Kidney (tissue), 14 donors: ENCODE results near the gene DUSP9. TPM values are rescaled to one million over a fixed set of nuclear protein-coding genes. Genes with fewer than 3 reads are reported as not detected.

Experiments used
- DNase-seq, 5 donors: peaks; one replicate each; pipeline ENCODE4 v3.0.0-alpha.2; 2013 to 2020
- FAIRE-seq: peaks from 2 replicates; lab custom pipeline; 2012; peaks lifted over from hg19 to GRCh38; lab: Jason Lieb, UNC
- H3K27ac ChIP-seq, 2 donors: one replicate each; pipeline ENCODE4 v1.7.0; 2013; ENCODE audit warnings: low read depth in 2 of 2, low read length in 2 of 2, inconsistent platforms in 1 of 2
- H3K27me3 ChIP-seq: one replicate; pipeline ENCODE4 v1.7.1; 2013; ENCODE audit warnings: low read length, inconsistent platforms; ENCODE audit not compliant: control insufficient read depth, insufficient read depth
- H3K36me3 ChIP-seq, 3 donors: one replicate each; pipeline versions ENCODE4 v1.7.0 to v1.7.1; 2013; ENCODE audit warnings: low read length in 3 of 3, control low read depth in 1 of 3, inconsistent platforms in 1 of 3; ENCODE audit not compliant: insufficient read depth in 3 of 3, control insufficient read depth in 2 of 3
- H3K4me1 ChIP-seq, 3 donors: one replicate each; pipeline versions ENCODE4 v1.7.0 to v1.7.1; 2013; ENCODE audit warnings: low read length in 3 of 3, inconsistent platforms in 1 of 3, low read depth in 1 of 3; ENCODE audit not compliant: control insufficient read depth in 2 of 3, insufficient read depth in 2 of 3
- H3K4me3 ChIP-seq, 3 donors: one replicate each; pipeline versions ENCODE4 v1.7.0 to v1.8.1; 2013; ENCODE audit warnings: low read length in 3 of 3, control low read depth in 1 of 3, inconsistent platforms in 1 of 3
- H3K9ac ChIP-seq, 3 donors: one replicate each; pipeline versions ENCODE4 v1.7.0 to v1.7.1; 2013; ENCODE audit warnings: low read length in 3 of 3, control low read depth in 1 of 3, inconsistent platforms in 1 of 3
- H3K9me3 ChIP-seq, 3 donors: one replicate each; pipeline versions ENCODE4 v1.7.0 to v1.7.1; 2013; ENCODE audit warnings: low read length in 3 of 3, control low read depth in 1 of 3, inconsistent platforms in 1 of 3; ENCODE audit not compliant: control insufficient read depth in 2 of 3, insufficient read depth in 1 of 3
- intact Hi-C: fragments of 100-400 bp; cut with DNase I; formaldehyde crosslinking; loops from one replicate; pipeline ENCODE4 v1.11.1; 2022
- polyA plus RNA-seq: library from polyadenylated mRNA; stranded (reverse); fragments of 350-450 nt; fragmentation: Illumina TruSeq; extraction: RNeasy Lipid Tissue Mini Kit (QIAGEN cat#74804); gene quantifications from one replicate; pipeline ENCODE4 v1.2.3, GENCODE V29; 2014; ENCODE audit warnings: low read depth, low replicate concordance; ENCODE audit not compliant: insufficient read depth
- total RNA-seq: library from RNA; stranded (reverse); fragmentation: NEBNext Ultra II Directional; extraction: Animal tissue kit (Norgen Biotek cat#: 25700); gene quantifications from one replicate; pipeline ENCODE4 v1.2.1, GENCODE V29; 2021
- TF ChIP-seq, protein P1 (sequence below): IDR thresholded peaks from 3 replicates; pipeline ENCODE4 v1.5.1; 2012; ENCODE audit warnings: mild to moderate bottlenecking, moderate library complexity, borderline replicate concordance; ENCODE audit not compliant: insufficient read depth; ENCODE audit errors: extremely low read depth
- donor health status: control.
- donor health status: control.
- donor health status: control.
- donor health status: control.
- donor health status: control.
- donor health status: DM: yes; HTN: yes; CAD: no.
- donor health status: Normal renal cell carcinoma (clear cell type).

DUSP9 gene
- total and polyA plus RNA-seq, 2 donors from 2014 or later = 4.7 to 81.4 TPM

GRCh38 chrX:153700376-153700945, 53.5 kb downstream of the DUSP9 start:
- intact Hi-C loops = no loop called here
- FAIRE-seq = no peak
- H3K27me3 ChIP-seq = no peaks in the 10 kb centered on the region
- H3K9ac ChIP-seq = no peak overlapping the region
- TF ChIP-seq, protein P1, sequence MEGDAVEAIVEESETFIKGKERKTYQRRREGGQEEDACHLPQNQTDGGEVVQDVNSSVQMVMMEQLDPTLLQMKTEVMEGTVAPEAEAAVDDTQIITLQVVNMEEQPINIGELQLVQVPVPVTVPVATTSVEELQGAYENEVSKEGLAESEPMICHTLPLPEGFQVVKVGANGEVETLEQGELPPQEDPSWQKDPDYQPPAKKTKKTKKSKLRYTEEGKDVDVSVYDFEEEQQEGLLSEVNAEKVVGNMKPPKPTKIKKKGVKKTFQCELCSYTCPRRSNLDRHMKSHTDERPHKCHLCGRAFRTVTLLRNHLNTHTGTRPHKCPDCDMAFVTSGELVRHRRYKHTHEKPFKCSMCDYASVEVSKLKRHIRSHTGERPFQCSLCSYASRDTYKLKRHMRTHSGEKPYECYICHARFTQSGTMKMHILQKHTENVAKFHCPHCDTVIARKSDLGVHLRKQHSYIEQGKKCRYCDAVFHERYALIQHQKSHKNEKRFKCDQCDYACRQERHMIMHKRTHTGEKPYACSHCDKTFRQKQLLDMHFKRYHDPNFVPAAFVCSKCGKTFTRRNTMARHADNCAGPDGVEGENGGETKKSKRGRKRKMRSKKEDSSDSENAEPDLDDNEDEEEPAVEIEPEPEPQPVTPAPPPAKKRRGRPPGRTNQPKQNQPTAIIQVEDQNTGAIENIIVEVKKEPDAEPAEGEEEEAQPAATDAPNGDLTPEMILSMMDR = no peak
- no peaks in the 10 kb centered on the region for H3K36me3 ChIP-seq
- H3K27ac ChIP-seq = peak overlapping the region in 1 of 2 donors; percentile 71
- H3K9me3 ChIP-seq = no peaks in the 10 kb centered on the region
- DNase-seq = peak in 1 of 5 donors; percentile 59
- peaks cover 0 to 11% (median 0%) of the 10 kb centered on the region in 3 donors for H3K4me1 ChIP-seq
- no peak overlapping the region for H3K4me3 ChIP-seq

Other genes starting within 250 kb of the DUSP9 start
- gene PNMA6E, start 245.9 kb upstream of the DUSP9 start, total RNA-seq = not detected
- not detected for gene PNMA6E, start 245.9 kb upstream of the DUSP9 start, polyA plus RNA-seq
- gene ZFP92, start 235.7 kb upstream of the DUSP9 start, total RNA-seq = 0.91 TPM
- gene ZFP92, start 235.7 kb upstream of the DUSP9 start, polyA plus RNA-seq = 0.47 TPM
- gene TREX2, start 201.1 kb upstream of the DUSP9 start, total RNA-seq = 1.4 TPM
- 0.67 TPM for gene TREX2, start 201.1 kb upstream of the DUSP9 start, polyA plus RNA-seq
- gene HAUS7, start 176.6 kb upstream of the DUSP9 start, total RNA-seq = 28.1 TPM
- gene HAUS7, start 176.6 kb upstream of the DUSP9 start, polyA plus RNA-seq = 47.6 TPM
- 164 TPM for gene BGN, start 152.2 kb upstream of the DUSP9 start, total RNA-seq
- gene BGN, start 152.2 kb upstream of the DUSP9 start, polyA plus RNA-seq = 288 TPM
- not detected for gene ATP2B3, start 129.6 kb upstream of the DUSP9 start, total RNA-seq
- 0.37 TPM for gene ATP2B3, start 129.6 kb upstream of the DUSP9 start, polyA plus RNA-seq
- gene CCNQ, start 48.1 kb upstream of the DUSP9 start, total RNA-seq = 14.6 TPM
- 35.4 TPM for gene CCNQ, start 48.1 kb upstream of the DUSP9 start, polyA plus RNA-seq
- 1.5 TPM for gene PNCK, start 26.6 kb downstream of the DUSP9 start, total RNA-seq
- gene PNCK, start 26.6 kb downstream of the DUSP9 start, polyA plus RNA-seq = 5.5 TPM
- 110 TPM for gene SLC6A8, start 40.7 kb downstream of the DUSP9 start, total RNA-seq
- 79.7 TPM for gene SLC6A8, start 40.7 kb downstream of the DUSP9 start, polyA plus RNA-seq
- gene BCAP31, start 77.2 kb downstream of the DUSP9 start, total RNA-seq = 218 TPM
- 246 TPM for gene BCAP31, start 77.2 kb downstream of the DUSP9 start, polyA plus RNA-seq
- 13.7 TPM for gene ABCD1, start 77.7 kb downstream of the DUSP9 start, total RNA-seq
- 5.2 TPM for gene ABCD1, start 77.7 kb downstream of the DUSP9 start, polyA plus RNA-seq
- gene PLXNB3, start 117.0 kb downstream of the DUSP9 start, total RNA-seq = 5.6 TPM
- 2.2 TPM for gene PLXNB3, start 117.0 kb downstream of the DUSP9 start, polyA plus RNA-seq
- gene SRPK3, start 133.8 kb downstream of the DUSP9 start, total RNA-seq = 1.1 TPM
- gene SRPK3, start 133.8 kb downstream of the DUSP9 start, polyA plus RNA-seq = 0.58 TPM
- 62.1 TPM for gene IDH3G, start 147.2 kb downstream of the DUSP9 start, total RNA-seq
- gene IDH3G, start 147.2 kb downstream of the DUSP9 start, polyA plus RNA-seq = 100 TPM
- 226 TPM for gene SSR4, start 147.5 kb downstream of the DUSP9 start, total RNA-seq
- gene SSR4, start 147.5 kb downstream of the DUSP9 start, polyA plus RNA-seq = 473 TPM
- gene PDZD4, start 183.3 kb downstream of the DUSP9 start, total RNA-seq = 7.0 TPM
- 4.7 TPM for gene PDZD4, start 183.3 kb downstream of the DUSP9 start, polyA plus RNA-seq
- 71.9 TPM for gene L1CAM, start 239.0 kb downstream of the DUSP9 start, total RNA-seq
- 26.1 TPM for gene L1CAM, start 239.0 kb downstream of the DUSP9 start, polyA plus RNA-seq